SK-N-MC (cell line): ENCODE data around the gene GRIK4.

Experiments used
- EZH2 ChIP-seq: fragments of 200-600 bp; sonication (generic); IDR thresholded peaks from one replicate; pipeline ENCODE4 v1.6.1; 2017; ENCODE audit warnings: antibody characterized with exemption
- FOXP2 ChIP-seq: optimal IDR thresholded peaks from 2 replicates; pipeline ENCODE3; 2011; ENCODE audit warnings: mild to moderate bottlenecking, moderate library complexity; ENCODE audit not compliant: insufficient read depth; ENCODE audit errors: extremely low read length, control extremely low read depth
- POLR2AphosphoS5 ChIP-seq: IDR thresholded peaks from 2 replicates; pipeline ENCODE4 v1.6.1; 2012; ENCODE audit warnings: mild to moderate bottlenecking, low read depth, low read length, borderline replicate concordance

DNA sequence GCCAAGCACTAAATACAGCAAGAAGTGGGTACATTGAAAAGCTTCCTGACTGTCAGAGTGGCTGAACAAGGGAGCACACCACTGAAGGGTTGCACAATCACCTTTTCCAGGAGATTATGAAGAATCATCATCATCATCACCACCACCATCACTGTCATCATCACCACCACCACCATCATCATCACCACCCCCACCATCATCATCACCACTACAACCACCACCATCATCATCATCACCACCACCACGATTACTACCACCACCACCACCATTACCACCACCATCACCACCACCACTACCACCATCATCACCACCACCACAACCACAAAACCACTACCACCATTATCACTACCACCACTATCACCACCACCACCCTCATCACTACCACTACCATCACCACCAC lies 364.4 kb downstream of the GRIK4 start:
- TF ChIP-seq EZH2 (no peak), POLR2AphosphoS5 (no peak), FOXP2 (no peak)
